Astrocyte of the cerebellum (primary cell): ENCODE measurements around the gene KCND3.

Experiments
- DNase-seq: peaks from one replicate; pipeline ENCODE4 v3.0.0-alpha.2; 2011; ENCODE audit warnings: low read depth
- H3K4me3 ChIP-seq: 2 replicates; pipeline ENCODE4 v1.5.1; 2011; ENCODE audit warnings: mild to moderate bottlenecking, low read depth, low read length, moderate library complexity
- CTCF ChIP-seq: IDR thresholded peaks from 2 replicates; pipeline ENCODE4 v1.5.1; 2012; ENCODE audit warnings: low read length, low read depth, moderate library complexity, mild to moderate bottlenecking; ENCODE audit errors: missing control alignments
- in situ Hi-C: cut with HindIII; loops from 2 replicates; pipeline ENCODE4 v1.10.0; 2017; ENCODE audit warnings: low sequenced_read_pairs

KCND3 gene

GRCh38 chr1:111776861-111777260 is 212.6 kb downstream of the KCND3 start:
- in situ Hi-C loops: no loop called here
- DNase-seq: no peak
- H3K4me3 ChIP-seq: no peak overlapping the region
- TF ChIP-seq CTCF: no peak

GRCh38 chr1:111776391-111776790 is 213.1 kb downstream of the KCND3 start:
- in situ Hi-C loops: no loop called here
- no peak for TF ChIP-seq CTCF
- DNase-seq: no peak
- no peak overlapping the region for H3K4me3 ChIP-seq

- no peak for TF ChIP-seq CTCF
- in situ Hi-C loops: no loop called here
- H3K4me3 ChIP-seq: no peak overlapping the region
- DNase-seq: no peak
These were observed 213.5 kb downstream of the KCND3 start for GRCh38 chr1:111775966-111776365.

- no peak overlapping the region for H3K4me3 ChIP-seq
- TF ChIP-seq CTCF: no peak
- in situ Hi-C loops: loop anchor here (25.0 kb wide), 1 partner anchor 559 kb away; the partner anchor contains the start of gene DENND2D
- DNase-seq: no peak
These were observed 218.6 kb downstream of the KCND3 start for GRCh38 chr1:111770916-111771315.

GRCh38 chr1:111769517-111770146 is 219.8 kb downstream of the KCND3 start:
- peak; percentile 70 for TF ChIP-seq CTCF
- no peak overlapping the region for H3K4me3 ChIP-seq
- DNase-seq: peak; percentile 62
- in situ Hi-C loops: loop anchor here (25.0 kb wide), 1 partner anchor 557 kb away; the partner anchor contains the start of gene DENND2D

- no peak for TF ChIP-seq CTCF
- DNase-seq: no peak
- in situ Hi-C loops: loop anchor here (25.0 kb wide), 1 partner anchor 556 kb away; the partner anchor contains the start of gene DENND2D
- no peak overlapping the region for H3K4me3 ChIP-seq
These were observed 220.8 kb downstream of the KCND3 start for GRCh38 chr1:111768625-111769024.
